Measurements from ENCODE around the gene SUPT7L. TPM values are rescaled to one million over a fixed set of nuclear protein-coding genes. Genes with fewer than 3 reads are reported as not detected.
A peak's percentile ranks its signal among the peaks of the same experiment; 100 is the strongest.

Gene SUPT7L
- total and polyA plus RNA-seq, 2 of the 13 experiments (the other 11 are each of a cell fraction or from before 2014, with no cell fraction given), result 32.9 to 77.5 TPM

- TF ChIP-seq NONO (IDR thresholded peaks at IDR 0.05) (no peak), NONO (CRISPR knock-in tag; conservative IDR thresholded peaks at IDR 0.05) (peak; percentile 88), RFX5 (IDR thresholded peaks at IDR 0.05; ENCODE audit: low read depth, low read length) (no peak), GTF2F1 (IDR thresholded peaks at IDR 0.05; ENCODE audit: low read length) (no peak), ZNF20 (CRISPR knock-in tag; IDR thresholded peaks at IDR 0.05) (no peak), NFKBIZ (CRISPR knock-in tag; IDR thresholded peaks at IDR 0.05) (peak; percentile 92), ZSCAN12 (CRISPR knock-in tag; IDR thresholded peaks at IDR 0.05) (peak; percentile 55; the same call in 1 of the 2 replicates), TCF7 (IDR thresholded peaks at IDR 0.05; ENCODE audit: low read depth) (no peak), GATAD2A (CRISPR knock-in tag; IDR thresholded peaks at IDR 0.05) (peak; percentile 79), NR1H2 (CRISPR knock-in tag; IDR thresholded peaks at IDR 0.05; ENCODE audit: borderline replicate concordance, low read depth) (no peak), PTBP1 (IDR thresholded peaks at IDR 0.05; ENCODE audit: low read depth, low read length, poor library complexity, severe bottlenecking) (no peak), ZNF3 (CRISPR knock-in tag; IDR thresholded peaks at IDR 0.05) (0 out of 2 replicates have a peak, but pooled peaks have one; percentile 36), U2AF1 (optimal IDR thresholded peaks at IDR 0.05; ENCODE audit: low read depth, low read length) (peak; percentile 96), ZNF570 (CRISPR knock-in tag; IDR thresholded peaks at IDR 0.05; ENCODE audit: borderline replicate concordance) (no peak), ETV5 (CRISPR knock-in tag; IDR thresholded peaks at IDR 0.05; ENCODE audit: borderline replicate concordance) (peak; percentile 70; the same call in 1 of the 2 replicates), KDM5B (CRISPR knock-in tag; IDR thresholded peaks at IDR 0.05; ENCODE audit: borderline replicate concordance) (peak; percentile 78; the same call in 1 of the 2 replicates), TFDP2 (CRISPR knock-in tag; IDR thresholded peaks at IDR 0.05) (no peak; the same call in none of the 2 replicates), PRDM15 (CRISPR knock-in tag; IDR thresholded peaks at IDR 0.05) (0 out of 2 replicates have a peak, but pooled peaks have one; percentile 43), HDAC6 (IDR thresholded peaks at IDR 0.05; ENCODE audit: low read depth, low read length) (peak; percentile 90; the same call in 1 of the 2 replicates), ZNF331 (CRISPR knock-in tag; IDR thresholded peaks at IDR 0.05) (peak; percentile 79), ZIK1 (CRISPR knock-in tag; IDR thresholded peaks at IDR 0.05; ENCODE audit: borderline replicate concordance, low read depth) (peak; percentile 89; the same call in 1 of the 2 replicates), SYNCRIP (IDR thresholded peaks at IDR 0.05; ENCODE audit: insufficient read depth, low read depth, low read length) (no peak), CBX1 (IDR thresholded peaks at IDR 0.05; ENCODE audit: low read depth) (peak; percentile 55), ZNF879 (CRISPR knock-in tag; IDR thresholded peaks at IDR 0.05) (no peak)
Measured at GRCh38 chr2:27663285-27664153, at the start of gene SUPT7L, which contains the start of gene SLC4A1AP (continued).
